Skin of body (tissue), 2 donors: ENCODE data around the gene GEN1. TPM values are rescaled to one million over a fixed set of nuclear protein-coding genes. Genes with fewer than 3 reads are reported as not detected.

ENCODE experiments used
- DNase-seq: peaks from one replicate; lab custom pipeline; 2025; lab: John Stamatoyannopoulos, UW
- total RNA-seq: library from RNA; depleted of rRNA; stranded (reverse); fragments of >200 nt; gene quantifications from one replicate; pipeline ENCODE4 v1.2.3, GENCODE V29; 2014

The GEN1 gene
- total RNA-seq, 1 donor from 2014 or later, result 7.0 TPM

GRCh38 chr2:17793803-17794354, 39.9 kb downstream of the GEN1 start:
- DNase-seq, result no peak

- no peak for DNase-seq
Observed at GRCh38 chr2:17795309-17795708, 41.4 kb downstream of the GEN1 start.

- DNase-seq, result no peak
Observed at GRCh38 chr2:17798338-17798737, 44.4 kb downstream of the GEN1 start.

- DNase-seq, result no peak
Observed at GRCh38 chr2:17799301-17800120, 45.6 kb downstream of the GEN1 start.

- peak; percentile 33 for DNase-seq
Observed at GRCh38 chr2:17800219-17800618, 46.3 kb downstream of the GEN1 start.

- DNase-seq, result no peak
Observed at GRCh38 chr2:17800693-17801458, 46.9 kb downstream of the GEN1 start.

- DNase-seq, result no peak
Observed at GRCh38 chr2:17803497-17803896, 49.6 kb downstream of the GEN1 start.

- no peak for DNase-seq
Observed at GRCh38 chr2:17804358-17804757, 50.4 kb downstream of the GEN1 start.

GRCh38 chr2:17805166-17805565, 51.2 kb downstream of the GEN1 start:
- DNase-seq, result no peak

GRCh38 chr2:17805717-17806363, 51.9 kb downstream of the GEN1 start:
- DNase-seq, result no peak

GRCh38 chr2:17813010-17813741, 59.2 kb downstream of the GEN1 start:
- DNase-seq, result no peak

- peak; percentile 54 for DNase-seq
Observed at GRCh38 chr2:17813742-17814473, 60.0 kb downstream of the GEN1 start.

- no peak for DNase-seq
Observed at GRCh38 chr2:17814601-17815000, 60.7 kb downstream of the GEN1 start.

GRCh38 chr2:17815468-17816184, 61.7 kb downstream of the GEN1 start:
- DNase-seq, result no peak

GRCh38 chr2:17816396-17817245, 62.7 kb downstream of the GEN1 start, which contains the start of gene MSGN1:
MSGN1 (plus strand) TSS chr2:17816460; CDS start chr2:17816519, 59 bp downstream.
- no peak for DNase-seq

GRCh38 chr2:17818235-17818815, 64.4 kb downstream of the GEN1 start:
- no peak for DNase-seq

GRCh38 chr2:17821080-17821479, 67.1 kb downstream of the GEN1 start:
- DNase-seq, result no peak
